Stimulated activated effector memory CD8-positive, alpha-beta T cell treated with anti-CD3 and anti-CD28 coated beads, Interleukin-12 subunit alpha, Interleukin-12 subunit beta, amount 100 ng/mL, for 72 hours (primary cell): ENCODE measurements around the gene RPF1.
"Not testable (repeated sequence)": the region's sequence is repeated elsewhere in the genome, so short reads cannot be mapped to it uniquely, and the experiment has no call there.

Experiments
- ATAC-seq: fragments of 150-1000 bp; cut with Tn5 transposase; 2 replicates; pipeline ENCODE4 v1.10.0; 2021
- DNase-seq, 2 donors: peaks; one replicate each; pipeline ENCODE4 v3.0.0; 2021 to 2022; ENCODE audit warnings: low spot score in 2 of 2
- H3K27ac Mint-ChIP-seq: one replicate; pipeline ENCODE4 v1.8.0; 2022; ENCODE audit warnings: mild to moderate bottlenecking, mixed read lengths
- H3K36me3 Mint-ChIP-seq: one replicate; pipeline ENCODE4 v1.8.0; 2022; ENCODE audit warnings: mild to moderate bottlenecking, mixed read lengths
- H3K4me1 Mint-ChIP-seq: one replicate; pipeline ENCODE4 v1.8.0; 2022; ENCODE audit warnings: mixed read lengths
- H3K4me3 Mint-ChIP-seq: one replicate; pipeline ENCODE4 v1.8.0; 2022; ENCODE audit warnings: mild to moderate bottlenecking, mixed read lengths
- H3K9me3 Mint-ChIP-seq: one replicate; pipeline ENCODE4 v1.8.0; 2022; ENCODE audit warnings: mixed read lengths

RPF1 gene, protein sequence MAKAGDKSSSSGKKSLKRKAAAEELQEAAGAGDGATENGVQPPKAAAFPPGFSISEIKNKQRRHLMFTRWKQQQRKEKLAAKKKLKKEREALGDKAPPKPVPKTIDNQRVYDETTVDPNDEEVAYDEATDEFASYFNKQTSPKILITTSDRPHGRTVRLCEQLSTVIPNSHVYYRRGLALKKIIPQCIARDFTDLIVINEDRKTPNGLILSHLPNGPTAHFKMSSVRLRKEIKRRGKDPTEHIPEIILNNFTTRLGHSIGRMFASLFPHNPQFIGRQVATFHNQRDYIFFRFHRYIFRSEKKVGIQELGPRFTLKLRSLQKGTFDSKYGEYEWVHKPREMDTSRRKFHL

DNA sequence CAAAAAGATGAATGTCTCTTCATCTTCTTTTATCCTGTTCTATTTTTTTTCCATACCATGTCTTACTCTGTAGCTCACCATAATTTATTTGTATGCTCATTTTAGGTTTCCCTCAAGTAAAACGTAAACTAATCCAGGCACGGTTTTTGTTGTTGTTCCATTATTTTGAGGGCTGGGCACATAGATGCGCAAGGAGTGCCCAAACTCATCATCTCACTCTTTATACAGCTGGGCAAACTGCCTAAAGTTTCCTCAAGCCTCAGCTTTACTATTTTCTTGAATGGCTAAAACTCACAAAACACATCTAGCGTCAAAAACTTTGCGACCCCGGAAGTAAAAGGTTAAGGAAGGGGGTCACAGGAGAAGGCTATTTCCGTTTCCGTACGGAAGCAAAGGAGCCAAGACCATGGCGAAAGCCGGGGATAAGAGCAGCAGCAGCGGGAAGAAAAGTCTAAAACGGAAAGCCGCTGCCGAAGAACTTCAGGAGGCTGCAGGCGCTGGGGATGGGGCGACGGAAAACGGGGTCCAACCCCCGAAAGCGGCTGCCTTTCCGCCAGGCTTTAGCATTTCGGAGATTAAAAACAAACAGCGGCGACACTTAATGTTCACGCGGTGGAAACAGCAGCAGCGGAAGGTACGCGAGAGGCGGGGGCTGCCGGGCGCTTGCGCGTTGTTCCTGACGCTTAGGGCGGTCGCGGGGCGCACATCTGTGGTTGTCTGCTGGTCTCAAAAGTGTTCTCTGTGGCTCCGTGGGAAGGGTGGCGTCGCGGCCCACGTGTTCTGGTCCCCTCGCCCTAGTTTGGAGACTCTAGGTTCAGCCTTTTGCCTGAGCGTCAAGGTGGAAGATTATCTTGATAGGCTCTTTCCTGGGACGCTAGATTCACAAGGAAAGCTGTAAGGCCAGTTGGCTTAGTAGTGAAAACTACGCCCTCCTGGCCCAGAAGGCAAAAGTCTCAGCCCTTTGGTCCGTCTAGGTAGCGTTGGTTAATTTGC lies at the start of gene RPF1:
Gene RPF1, plus strand, starts transcription at position 391 of the 993 bp plus-strand sequence. Its CDS starts 16 bp downstream, at position 407.
- H3K27ac Mint-ChIP-seq, result peak within 1 kb of the TSS; percentile 97
- H3K4me3 Mint-ChIP-seq, result peak within 1 kb of the TSS; percentile 93
- peaks cover 35% of the 10 kb centered on the region for H3K4me1 Mint-ChIP-seq
- peaks cover 7% of the 10 kb centered on the region for H3K9me3 Mint-ChIP-seq
- ATAC-seq (peak; percentile 97), DNase-seq (peak; percentile 57 to 89)
- peaks cover 47% of the 10 kb centered on the region for H3K36me3 Mint-ChIP-seq

- DNase-seq (no peak), ATAC-seq (no peak)
- Mint-ChIP-seq H3K27ac (no peak overlapping the region), H3K36me3 (no peaks in the 10 kb centered on the region), H3K4me1 (no peaks in the 10 kb centered on the region), H3K4me3 (no peak overlapping the region), H3K9me3 (no peaks in the 10 kb centered on the region)
Measured at GRCh38 chr1:84430546-84430945, 48.5 kb upstream of the RPF1 start.

GRCh38 chr1:84433258-84434080 lies 45.6 kb upstream of the RPF1 start:
- no peaks in the 10 kb centered on the region for H3K9me3 Mint-ChIP-seq
- H3K4me1 Mint-ChIP-seq, result no peaks in the 10 kb centered on the region
- peak overlapping the region; percentile 23 for H3K27ac Mint-ChIP-seq
- peak overlapping the region; percentile 19 for H3K4me3 Mint-ChIP-seq
- no peaks in the 10 kb centered on the region for H3K36me3 Mint-ChIP-seq
- peak; percentile 86 for ATAC-seq
- DNase-seq, result peak; percentile 17 to 59

- H3K4me3 Mint-ChIP-seq, result peak overlapping the region; percentile 19
- H3K9me3 Mint-ChIP-seq, result no peaks in the 10 kb centered on the region
- no peak for ATAC-seq
Measured at GRCh38 chr1:84434081-84434769, 44.8 kb upstream of the RPF1 start.

GRCh38 chr1:84434801-84435549 lies 44.1 kb upstream of the RPF1 start:
- ATAC-seq (peak; percentile 8), DNase-seq (no peak)
- H3K4me3 Mint-ChIP-seq, result no peak overlapping the region
- no peaks in the 10 kb centered on the region for H3K36me3 Mint-ChIP-seq
- no peaks in the 10 kb centered on the region for H3K9me3 Mint-ChIP-seq
- H3K27ac Mint-ChIP-seq, result no peak overlapping the region
- H3K4me1 Mint-ChIP-seq, result no peaks in the 10 kb centered on the region

More at GRCh38 chr1:84434081-84434769, 44.8 kb upstream of the RPF1 start:
- no peak for DNase-seq
- H3K4me1 Mint-ChIP-seq, result no peaks in the 10 kb centered on the region
- no peak overlapping the region for H3K27ac Mint-ChIP-seq
- no peaks in the 10 kb centered on the region for H3K36me3 Mint-ChIP-seq

DNA sequence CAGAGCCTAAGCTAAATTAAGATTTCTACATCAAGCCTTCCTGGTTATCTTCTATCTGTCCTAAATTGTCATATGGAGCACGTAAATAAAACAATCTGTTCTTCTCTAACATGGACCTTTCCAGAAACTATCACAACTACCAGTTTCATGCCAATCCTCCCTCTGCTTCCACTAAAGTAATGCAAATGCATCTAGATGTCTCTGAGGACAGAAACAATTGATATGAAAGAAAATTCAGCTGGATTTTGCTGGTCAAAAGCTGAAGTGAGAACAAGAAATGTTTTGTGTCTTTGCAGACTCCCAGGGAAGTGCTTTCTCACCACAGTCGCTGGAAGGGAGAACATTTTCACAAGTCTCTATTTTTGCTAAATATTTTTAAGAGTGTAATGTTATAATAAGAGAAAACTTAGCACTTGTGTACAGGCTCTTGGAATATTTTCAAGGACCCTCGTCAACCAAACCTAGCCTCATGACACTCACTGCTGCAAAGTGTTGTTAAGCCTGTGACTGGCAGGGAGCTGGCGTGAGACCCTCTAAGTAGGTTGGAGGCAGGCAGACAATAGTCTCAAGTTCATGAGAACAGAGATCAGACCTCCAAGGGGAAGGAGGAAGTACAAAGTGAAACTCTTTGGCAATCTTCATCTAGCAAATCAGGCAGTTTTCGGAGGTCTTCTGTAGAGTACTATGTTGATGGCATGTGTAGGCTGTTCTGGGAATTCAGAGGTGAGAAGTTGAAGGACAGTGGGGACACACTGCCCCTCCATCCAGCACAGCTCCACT lies 42.0 kb upstream of the RPF1 start:
- no peak overlapping the region for H3K4me3 Mint-ChIP-seq
- no peaks in the 10 kb centered on the region for H3K4me1 Mint-ChIP-seq
- DNase-seq (no peak), ATAC-seq (no peak)
- H3K36me3 Mint-ChIP-seq, result no peaks in the 10 kb centered on the region
- no peaks in the 10 kb centered on the region for H3K9me3 Mint-ChIP-seq
- no peak overlapping the region for H3K27ac Mint-ChIP-seq

DNA sequence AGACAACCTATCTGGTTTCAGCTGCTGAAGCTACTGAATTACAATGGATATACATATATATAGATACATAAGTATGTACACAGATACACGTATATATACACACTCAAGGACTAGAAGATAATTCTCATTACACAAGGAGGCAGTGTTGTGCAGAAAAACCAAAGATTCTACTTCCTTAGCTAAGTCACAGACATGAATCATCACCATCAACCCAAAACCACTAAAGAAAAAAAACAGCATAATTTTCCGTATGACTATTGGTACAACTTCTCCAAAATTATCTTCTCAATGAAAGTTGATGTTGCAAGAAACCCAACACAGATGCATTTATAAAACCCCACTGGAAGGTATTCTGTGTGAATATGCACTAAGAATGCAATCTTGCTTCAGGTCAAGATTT lies 36.8 kb upstream of the RPF1 start:
- ATAC-seq (peak; percentile 99), DNase-seq (no peak)
- H3K36me3 Mint-ChIP-seq, result no peaks in the 10 kb centered on the region
- peak overlapping the region; percentile 23 for H3K27ac Mint-ChIP-seq
- H3K4me3 Mint-ChIP-seq, result no peak overlapping the region
- H3K4me1 Mint-ChIP-seq, result peaks cover 5% of the 10 kb centered on the region
- no peaks in the 10 kb centered on the region for H3K9me3 Mint-ChIP-seq

- H3K36me3 Mint-ChIP-seq, H3K4me1 Mint-ChIP-seq, H3K4me3 Mint-ChIP-seq, H3K9me3 Mint-ChIP-seq: not testable (repeated sequence)
- DNase-seq (peak in 1 of 2 donors; percentile 54), ATAC-seq (peak; percentile 69)
- peak overlapping the region; percentile 23 for H3K27ac Mint-ChIP-seq
Measured at GRCh38 chr1:84442747-84443646, 36.1 kb upstream of the RPF1 start.

DNA sequence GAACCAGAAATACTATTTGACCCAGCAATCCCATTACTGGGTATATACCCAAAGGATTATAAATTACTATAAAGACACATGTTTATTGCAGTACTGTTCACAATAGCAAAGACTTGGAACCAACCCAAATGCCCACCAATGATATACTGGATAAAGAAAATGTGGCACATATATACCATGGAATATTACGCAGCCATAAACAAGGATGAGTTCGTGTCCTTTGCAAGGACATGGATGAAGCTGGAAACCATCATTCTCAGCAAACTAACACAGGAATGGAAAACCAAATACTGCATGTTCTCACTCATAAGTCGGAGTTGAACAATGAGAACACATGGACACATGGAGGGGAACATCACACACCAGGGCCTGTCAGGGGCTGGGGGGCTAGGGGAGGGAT lies 30.4 kb upstream of the RPF1 start:
- not testable (repeated sequence) for ATAC-seq, H3K27ac Mint-ChIP-seq, H3K36me3 Mint-ChIP-seq, H3K4me3 Mint-ChIP-seq, DNase-seq, H3K4me1 Mint-ChIP-seq, H3K9me3 Mint-ChIP-seq

GRCh38 chr1:84450910-84451309 lies 28.2 kb upstream of the RPF1 start:
- no peak overlapping the region for H3K4me3 Mint-ChIP-seq
- H3K36me3 Mint-ChIP-seq, result no peaks in the 10 kb centered on the region
- H3K9me3 Mint-ChIP-seq, result no peaks in the 10 kb centered on the region
- peaks cover 6% of the 10 kb centered on the region for H3K4me1 Mint-ChIP-seq
- DNase-seq (no peak), ATAC-seq (peak; percentile 77)
- no peak overlapping the region for H3K27ac Mint-ChIP-seq

GRCh38 chr1:84452436-84452835 lies 26.6 kb upstream of the RPF1 start:
- Mint-ChIP-seq H3K27ac (no peak overlapping the region), H3K36me3 (no peaks in the 10 kb centered on the region), H3K4me3 (no peak overlapping the region), H3K9me3 (no peaks in the 10 kb centered on the region), H3K4me1 (peaks cover 6% of the 10 kb centered on the region)
- ATAC-seq (no peak), DNase-seq (no peak)

DNA sequence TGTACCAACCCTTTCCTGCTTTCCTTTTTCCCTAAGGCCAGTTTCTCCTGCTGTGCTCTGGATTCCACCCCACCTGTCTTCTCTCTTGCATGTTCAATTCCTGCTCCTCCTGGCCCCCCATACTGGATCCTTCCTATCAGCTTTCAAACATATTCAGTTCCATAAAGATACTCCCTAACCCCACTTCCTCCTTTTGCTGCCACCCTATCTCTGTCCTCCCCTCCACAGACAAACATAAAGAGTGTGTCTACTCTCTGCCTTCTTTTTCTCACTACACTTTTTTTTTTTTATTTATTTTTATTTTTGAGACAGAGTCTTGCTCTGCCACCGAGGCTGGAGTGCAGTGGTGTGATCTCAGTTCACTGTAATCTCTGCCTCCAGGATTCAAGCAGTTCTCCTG lies 16.9 kb upstream of the RPF1 start:
- H3K9me3 Mint-ChIP-seq, result no peaks in the 10 kb centered on the region
- H3K36me3 Mint-ChIP-seq, result no peaks in the 10 kb centered on the region
- H3K4me3 Mint-ChIP-seq, result no peak overlapping the region
- no peaks in the 10 kb centered on the region for H3K4me1 Mint-ChIP-seq
- DNase-seq (no peak), ATAC-seq (no peak)
- no peak overlapping the region for H3K27ac Mint-ChIP-seq

DNA sequence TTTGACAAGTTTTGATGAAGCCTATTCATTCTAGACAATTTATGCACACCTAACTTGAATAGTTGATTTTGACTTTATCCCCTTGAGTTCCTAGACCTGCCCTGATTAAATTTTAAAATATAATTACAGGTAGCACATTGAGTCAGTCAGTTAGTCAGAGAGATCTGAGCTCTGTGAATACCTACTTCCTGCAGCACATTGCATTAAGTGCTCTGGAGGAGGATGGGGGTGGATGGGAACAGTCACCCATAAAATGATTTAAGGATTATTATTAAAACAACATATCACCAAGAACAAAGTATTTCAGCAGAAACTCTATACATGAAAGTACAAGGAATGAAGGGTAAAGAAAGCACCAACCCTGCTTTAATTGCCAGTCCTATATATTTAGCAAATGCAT lies 11.8 kb upstream of the RPF1 start:
- Mint-ChIP-seq H3K4me3 (no peak overlapping the region), H3K9me3 (no peaks in the 10 kb centered on the region), H3K36me3 (no peaks in the 10 kb centered on the region), H3K4me1 (no peaks in the 10 kb centered on the region), H3K27ac (no peak overlapping the region)
- DNase-seq (no peak), ATAC-seq (no peak)
